ENCODE results near the gene APBB1IP.

APBB1IP gene

DNA sequence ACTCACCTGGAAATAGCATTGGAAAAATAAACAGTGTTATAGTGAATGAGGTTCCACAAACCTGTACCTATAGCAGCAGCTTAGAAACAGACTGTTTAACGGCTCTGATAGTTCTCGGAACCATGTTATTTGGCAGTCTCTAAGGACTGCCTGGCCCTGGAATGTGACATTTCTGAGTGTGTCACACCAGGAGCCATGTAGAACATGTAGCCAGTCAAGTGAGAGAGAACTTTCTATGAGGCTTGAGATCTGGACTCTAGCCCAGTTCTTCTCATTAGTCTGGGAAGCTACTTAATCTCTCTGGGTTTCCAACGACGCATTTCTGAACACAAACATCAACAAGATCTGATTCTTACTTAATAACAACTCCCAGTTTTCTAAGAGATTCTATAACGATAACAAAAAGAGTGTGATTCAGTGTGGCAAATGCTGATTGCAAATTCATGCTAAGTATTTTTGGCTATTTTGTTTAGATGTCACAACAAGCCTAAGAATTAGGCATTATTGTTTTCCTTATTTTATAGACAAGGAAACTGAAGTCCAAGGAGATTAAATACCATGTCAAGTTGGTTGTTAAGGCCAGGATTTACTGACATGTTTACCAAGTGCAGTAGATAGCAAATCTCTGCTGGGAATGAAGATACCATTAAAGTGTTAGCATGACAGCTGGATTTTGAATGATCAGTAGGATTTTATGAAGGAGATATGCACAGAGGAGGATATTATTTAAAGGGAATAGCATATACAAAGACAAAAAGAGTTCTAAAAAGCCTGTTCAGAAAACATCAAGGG is 47.2 kb downstream of the APBB1IP start:
- peak overlapping the region; percentile 89 for H2BK5ac ChIP-seq (ENCODE audit: low read depth, low read length, poor library complexity)
- H3K9me3 ChIP-seq (ENCODE audit: insufficient read depth, low read depth, low read length): no peaks in the 10 kb centered on the region
- H2BK120ac ChIP-seq (ENCODE audit: insufficient read depth, low read length, poor library complexity): peak overlapping the region; percentile 91
- no peak overlapping the region for H3K18ac ChIP-seq (ENCODE audit: low read length)
- H2BK12ac ChIP-seq (ENCODE audit: low read length): peak overlapping the region; percentile 8
- H3K27ac ChIP-seq (ENCODE audit: low read depth, low read length): peak overlapping the region; percentile 76
- no peak overlapping the region for H2AFZ ChIP-seq (ENCODE audit: insufficient read depth, low read length, poor library complexity)
- no peak overlapping the region for H3K14ac ChIP-seq (ENCODE audit: low read length)
- H3K27me3 ChIP-seq (ENCODE audit: insufficient read depth, low read length): no peaks in the 10 kb centered on the region
- H3K36me3 ChIP-seq (ENCODE audit: control insufficient read depth in 1 of 2, insufficient read depth in 2 of 2, low read length in 2 of 2): no peaks in the 10 kb centered on the region
- no peak overlapping the region for H3K4me3 ChIP-seq (ENCODE audit: low read depth, low read length)
- H3K79me2 ChIP-seq (ENCODE audit: control insufficient read depth, insufficient read depth, low read length, poor library complexity): no peaks in the 10 kb centered on the region
- no peak overlapping the region for H3K9ac ChIP-seq (ENCODE audit: low read length)
- H3K23ac ChIP-seq (ENCODE audit: low read length): no peak overlapping the region
- peaks cover 18% of the 10 kb centered on the region for H3K79me1 ChIP-seq (ENCODE audit: low read length)
- no peak overlapping the region for H3K4ac ChIP-seq (ENCODE audit: low read depth, low read length)
- no CpG with 5 or more reads among the region's 5 CpGs for WGBS (ENCODE audit: extremely low coverage, insufficient coverage, insufficient read length)
- no peak overlapping the region for H4K12ac ChIP-seq (ENCODE audit: low read depth, low read length)
- H4K8ac ChIP-seq (ENCODE audit: low read depth, low read length): peak overlapping the region; percentile 62
- DNase-seq: peak; percentile 83 to 89
- peak overlapping the region; percentile 13 for H2AK5ac ChIP-seq (ENCODE audit: low read length)
- no peak overlapping the region for H3K4me2 ChIP-seq (ENCODE audit: low read length)
- peak overlapping the region; percentile 88 for H4K91ac ChIP-seq (ENCODE audit: low read depth, low read length)
- peaks cover 7 to 19% of the 10 kb centered on the region in 2 experiments for H3K4me1 ChIP-seq (ENCODE audit: control insufficient read depth in 1 of 2, insufficient read depth in 2 of 2, low read length in 2 of 2)

DNA sequence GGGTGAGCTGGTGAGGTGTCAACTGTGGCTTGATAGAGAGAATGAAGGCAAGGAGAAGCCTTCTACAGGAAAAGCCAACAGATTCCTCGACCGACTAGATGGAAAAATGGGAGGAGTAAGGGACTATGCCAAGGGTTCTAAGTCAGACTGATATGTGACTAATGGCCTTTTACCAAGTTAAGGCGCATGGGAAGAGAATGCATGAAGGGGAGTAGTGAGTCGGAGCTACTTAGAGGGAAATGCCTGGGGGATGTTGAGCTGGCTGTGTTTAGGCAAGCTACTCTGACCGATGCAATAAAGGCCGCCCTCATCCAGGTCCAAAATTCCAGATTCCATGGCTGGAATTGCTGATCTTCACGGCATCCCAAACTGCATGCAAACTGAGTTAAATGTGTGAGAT is 48.2 kb downstream of the APBB1IP start:
- no CpG with 5 or more reads among the region's 7 CpGs for WGBS (ENCODE audit: extremely low coverage, insufficient coverage, insufficient read length)
- Histone ChIP-seq H2BK120ac (ENCODE audit: insufficient read depth, low read length, poor library complexity) (peak overlapping the region; percentile 68), H2BK12ac (ENCODE audit: low read length) (peak overlapping the region; percentile 82), H3K27me3 (ENCODE audit: insufficient read depth, low read length) (no peaks in the 10 kb centered on the region), H4K12ac (ENCODE audit: low read depth, low read length) (no peak overlapping the region), H3K23ac (ENCODE audit: low read length) (no peak overlapping the region), H3K36me3 (ENCODE audit: control insufficient read depth in 1 of 2, insufficient read depth in 2 of 2, low read length in 2 of 2) (no peaks in the 10 kb centered on the region), H2AFZ (ENCODE audit: insufficient read depth, low read length, poor library complexity) (no peak overlapping the region), H2AK5ac (ENCODE audit: low read length) (peak overlapping the region; percentile 61), H3K4me3 (ENCODE audit: low read depth, low read length) (no peak overlapping the region), H3K9ac (ENCODE audit: low read length) (no peak overlapping the region), H4K8ac (ENCODE audit: low read depth, low read length) (peak overlapping the region; percentile 81), H3K18ac (ENCODE audit: low read length) (peak overlapping the region; percentile 80), H4K91ac (ENCODE audit: low read depth, low read length) (peak overlapping the region; percentile 88), H3K4me2 (ENCODE audit: low read length) (peak overlapping the region; percentile 29), H2BK5ac (ENCODE audit: low read depth, low read length, poor library complexity) (peak overlapping the region; percentile 82), H3K4me1 (ENCODE audit: control insufficient read depth in 1 of 2, insufficient read depth in 2 of 2, low read length in 2 of 2) (peaks cover 7 to 19% of the 10 kb centered on the region in 2 experiments), H3K9me3 (ENCODE audit: insufficient read depth, low read depth, low read length) (no peaks in the 10 kb centered on the region), H3K79me1 (ENCODE audit: low read length) (peaks cover 19% of the 10 kb centered on the region), H3K4ac (ENCODE audit: low read depth, low read length) (peak overlapping the region; percentile 31), H3K27ac (ENCODE audit: low read depth, low read length) (peak overlapping the region; percentile 93), H3K79me2 (ENCODE audit: control insufficient read depth, insufficient read depth, low read length, poor library complexity) (no peaks in the 10 kb centered on the region), H3K14ac (ENCODE audit: low read length) (no peak overlapping the region)
- DNase-seq: peak; percentile 96 to 98

DNA sequence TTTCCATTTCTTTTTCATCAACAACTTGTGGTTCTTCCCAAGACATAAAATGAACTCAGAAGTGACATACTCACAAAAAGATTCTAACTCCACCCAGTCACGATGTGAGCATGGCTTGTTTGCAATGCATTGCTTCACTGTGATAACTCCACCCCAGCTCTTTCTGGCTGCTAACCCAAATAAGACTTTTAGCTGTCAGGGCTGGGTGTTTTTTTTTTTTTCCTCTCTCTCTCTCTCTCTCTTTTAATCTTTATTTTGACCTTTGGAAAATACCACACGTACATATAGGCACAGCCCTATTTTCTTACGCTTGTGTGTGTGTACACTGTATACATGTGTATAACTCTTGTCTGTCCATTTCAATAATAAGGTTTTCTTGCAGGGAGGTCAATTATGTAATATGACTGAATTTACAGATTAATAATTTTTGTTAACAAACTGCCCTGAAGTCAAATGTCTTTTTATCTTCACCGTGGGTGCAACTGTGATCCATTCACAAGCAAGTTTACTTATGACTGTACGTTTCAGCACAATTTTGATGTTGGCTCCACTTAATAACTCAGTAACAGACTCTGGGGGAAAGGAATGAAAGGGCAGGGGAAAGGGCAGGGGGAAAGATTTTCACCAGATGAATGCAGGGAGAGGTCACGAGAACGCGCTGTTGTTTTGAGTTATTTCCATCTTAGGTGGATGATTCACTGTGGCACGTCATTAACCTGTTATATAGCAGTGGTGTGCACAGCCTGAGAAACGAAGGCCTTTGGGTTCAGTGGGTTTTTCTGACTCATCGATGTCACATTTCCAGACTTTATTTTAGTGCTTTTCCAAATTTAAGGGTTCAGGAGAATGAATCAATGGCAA is 49.1 kb downstream of the APBB1IP start:
- no peak overlapping the region for H2AK5ac ChIP-seq (ENCODE audit: low read length)
- peaks cover 20% of the 10 kb centered on the region for H3K79me1 ChIP-seq (ENCODE audit: low read length)
- H4K91ac ChIP-seq (ENCODE audit: low read depth, low read length): no peak overlapping the region
- peak; percentile 87 to 92 for DNase-seq
- H3K18ac ChIP-seq (ENCODE audit: low read length): no peak overlapping the region
- no peak overlapping the region for H3K4ac ChIP-seq (ENCODE audit: low read depth, low read length)
- H3K4me3 ChIP-seq (ENCODE audit: low read depth, low read length): no peak overlapping the region
- peak overlapping the region; percentile 35 for H3K4me2 ChIP-seq (ENCODE audit: low read length)
- H2BK5ac ChIP-seq (ENCODE audit: low read depth, low read length, poor library complexity): peak overlapping the region; percentile 46
- H3K9ac ChIP-seq (ENCODE audit: low read length): no peak overlapping the region
- no peak overlapping the region for H4K12ac ChIP-seq (ENCODE audit: low read depth, low read length)
- no peaks in the 10 kb centered on the region for H3K79me2 ChIP-seq (ENCODE audit: control insufficient read depth, insufficient read depth, low read length, poor library complexity)
- H3K9me3 ChIP-seq (ENCODE audit: insufficient read depth, low read depth, low read length): no peaks in the 10 kb centered on the region
- H2BK12ac ChIP-seq (ENCODE audit: low read length): no peak overlapping the region
- H2BK120ac ChIP-seq (ENCODE audit: insufficient read depth, low read length, poor library complexity): peak overlapping the region; percentile 61
- no peak overlapping the region for H4K8ac ChIP-seq (ENCODE audit: low read depth, low read length)
- no peaks in the 10 kb centered on the region for H3K27me3 ChIP-seq (ENCODE audit: insufficient read depth, low read length)
- H3K27ac ChIP-seq (ENCODE audit: low read depth, low read length): peak overlapping the region; percentile 93
- H3K23ac ChIP-seq (ENCODE audit: low read length): no peak overlapping the region
- peak overlapping the region; percentile 19 for H3K14ac ChIP-seq (ENCODE audit: low read length)
- H3K36me3 ChIP-seq (ENCODE audit: control insufficient read depth in 1 of 2, insufficient read depth in 2 of 2, low read length in 2 of 2): no peaks in the 10 kb centered on the region
- no CpG with 5 or more reads among the region's 11 CpGs for WGBS (ENCODE audit: extremely low coverage, insufficient coverage, insufficient read length)
- peaks cover 7 to 19% of the 10 kb centered on the region in 2 experiments for H3K4me1 ChIP-seq (ENCODE audit: control insufficient read depth in 1 of 2, insufficient read depth in 2 of 2, low read length in 2 of 2)
- H2AFZ ChIP-seq (ENCODE audit: insufficient read depth, low read length, poor library complexity): no peak overlapping the region

DNA sequence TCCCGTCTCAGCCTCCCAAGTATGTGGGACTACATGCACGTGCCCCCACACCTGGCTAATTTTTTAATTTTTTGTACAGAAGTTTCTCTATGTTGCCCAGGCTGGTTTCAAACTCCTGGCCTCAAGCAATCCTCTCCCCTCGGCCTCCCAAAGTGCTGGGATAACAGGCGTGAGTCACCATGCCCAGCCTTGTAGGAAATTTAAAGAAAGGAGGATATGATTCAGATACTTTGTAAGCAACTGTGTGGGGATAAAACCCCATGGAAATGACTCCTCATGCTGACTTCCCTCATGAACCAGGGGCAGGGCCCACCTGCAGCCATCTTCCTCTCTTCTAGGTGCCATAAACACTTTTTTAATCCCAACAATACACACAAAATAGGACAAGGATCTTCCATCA is 50.2 kb downstream of the APBB1IP start:
- Histone ChIP-seq H4K8ac (ENCODE audit: low read depth, low read length) (peak overlapping the region; percentile 17), H3K79me1 (ENCODE audit: low read length) (peaks cover 20% of the 10 kb centered on the region), H2AK5ac (ENCODE audit: low read length) (peak overlapping the region; percentile 81), H2BK5ac (ENCODE audit: low read depth, low read length, poor library complexity) (peak overlapping the region; percentile 94), H3K4me3 (ENCODE audit: low read depth, low read length) (no peak overlapping the region), H3K27ac (ENCODE audit: low read depth, low read length) (no peak overlapping the region), H2BK120ac (ENCODE audit: insufficient read depth, low read length, poor library complexity) (peak overlapping the region; percentile 78), H3K9ac (ENCODE audit: low read length) (no peak overlapping the region), H3K79me2 (ENCODE audit: control insufficient read depth, insufficient read depth, low read length, poor library complexity) (no peaks in the 10 kb centered on the region), H3K4me1 (ENCODE audit: control insufficient read depth in 1 of 2, insufficient read depth in 2 of 2, low read length in 2 of 2) (peaks cover 7 to 19% of the 10 kb centered on the region in 2 experiments), H2AFZ (ENCODE audit: insufficient read depth, low read length, poor library complexity) (no peak overlapping the region), H3K4ac (ENCODE audit: low read depth, low read length) (peak overlapping the region; percentile 40), H3K14ac (ENCODE audit: low read length) (peak overlapping the region; percentile 40), H4K12ac (ENCODE audit: low read depth, low read length) (peak overlapping the region; percentile 2), H3K9me3 (ENCODE audit: insufficient read depth, low read depth, low read length) (no peaks in the 10 kb centered on the region), H3K18ac (ENCODE audit: low read length) (peak overlapping the region; percentile 11), H2BK12ac (ENCODE audit: low read length) (peak overlapping the region; percentile 69), H3K23ac (ENCODE audit: low read length) (no peak overlapping the region), H4K91ac (ENCODE audit: low read depth, low read length) (peak overlapping the region; percentile 79), H3K27me3 (ENCODE audit: insufficient read depth, low read length) (no peaks in the 10 kb centered on the region), H3K36me3 (ENCODE audit: control insufficient read depth in 1 of 2, insufficient read depth in 2 of 2, low read length in 2 of 2) (no peaks in the 10 kb centered on the region), H3K4me2 (ENCODE audit: low read length) (no peak overlapping the region)
- peak; percentile 33 to 43 for DNase-seq
- no CpG with 5 or more reads among the region's 4 CpGs for WGBS (ENCODE audit: extremely low coverage, insufficient coverage, insufficient read length)
